IPS-18a (cell line): ENCODE measurements around the gene PCBP3.
"Not testable (repeated sequence)": the region's sequence is repeated elsewhere in the genome, so short reads cannot be mapped to it uniquely, and the experiment has no call there.

Experiments used
- H3K27ac ChIP-seq: one replicate; pipeline ENCODE4 v1.5.1; 2013; ENCODE audit warnings: low read length
- H3K27me3 ChIP-seq: one replicate; pipeline ENCODE4 v1.6.1; 2013; ENCODE audit warnings: mild to moderate bottlenecking, low read length; ENCODE audit not compliant: control insufficient read depth, insufficient read depth
- H3K36me3 ChIP-seq: one replicate; pipeline ENCODE4 v1.6.1; 2013; ENCODE audit warnings: low read depth, low read length; ENCODE audit not compliant: control insufficient read depth
- H3K4me1 ChIP-seq: one replicate; pipeline ENCODE4 v1.6.1; 2013; ENCODE audit warnings: low read depth, low read length; ENCODE audit not compliant: control insufficient read depth
- H3K4me3 ChIP-seq: one replicate; pipeline ENCODE4 v1.5.1; 2013; ENCODE audit warnings: low read length
- H3K9ac ChIP-seq: one replicate; pipeline ENCODE4 v1.6.1; 2013; ENCODE audit warnings: mild to moderate bottlenecking, low read length, moderate library complexity
- H3K9me3 ChIP-seq: one replicate; pipeline ENCODE4 v1.6.1; 2013; ENCODE audit warnings: low read depth, low read length; ENCODE audit not compliant: control insufficient read depth

PCBP3 gene

GRCh38 chr21:45706299-45706698 is 62.8 kb downstream of the PCBP3 start:
- Histone ChIP-seq H3K27ac (no peak overlapping the region), H3K4me1 (no peaks in the 10 kb centered on the region), H3K9me3 (no peaks in the 10 kb centered on the region), H3K36me3 (no peaks in the 10 kb centered on the region), H3K4me3 (no peak overlapping the region), H3K27me3 (no peaks in the 10 kb centered on the region), H3K9ac (no peak overlapping the region)

- Histone ChIP-seq H3K4me3 (no peak overlapping the region), H3K27ac (no peak overlapping the region), H3K9ac (no peak overlapping the region), H3K4me1 (no peaks in the 10 kb centered on the region), H3K36me3 (no peaks in the 10 kb centered on the region), H3K9me3 (no peaks in the 10 kb centered on the region), H3K27me3 (no peaks in the 10 kb centered on the region)
These were observed 65.6 kb downstream of the PCBP3 start for GRCh38 chr21:45709173-45709572.

GRCh38 chr21:45709696-45710268 is 66.3 kb downstream of the PCBP3 start:
- no peak overlapping the region for H3K27ac ChIP-seq
- no peaks in the 10 kb centered on the region for H3K36me3 ChIP-seq
- H3K9me3 ChIP-seq: no peaks in the 10 kb centered on the region
- H3K4me1 ChIP-seq: no peaks in the 10 kb centered on the region
- no peak overlapping the region for H3K9ac ChIP-seq
- no peaks in the 10 kb centered on the region for H3K27me3 ChIP-seq
- no peak overlapping the region for H3K4me3 ChIP-seq

- not testable (repeated sequence) for H3K4me3 ChIP-seq, H3K4me1 ChIP-seq, H3K9ac ChIP-seq, H3K27ac ChIP-seq, H3K36me3 ChIP-seq, H3K9me3 ChIP-seq, H3K27me3 ChIP-seq
These were observed 66.8 kb downstream of the PCBP3 start for GRCh38 chr21:45710306-45710705.

- H3K9me3 ChIP-seq: no peaks in the 10 kb centered on the region
- no peaks in the 10 kb centered on the region for H3K27me3 ChIP-seq
- H3K36me3 ChIP-seq: no peaks in the 10 kb centered on the region
- no peak overlapping the region for H3K4me3 ChIP-seq
- no peak overlapping the region for H3K27ac ChIP-seq
- H3K4me1 ChIP-seq: no peaks in the 10 kb centered on the region
- H3K9ac ChIP-seq: no peak overlapping the region
These were observed 70.1 kb downstream of the PCBP3 start for GRCh38 chr21:45713613-45714012.

- no peak overlapping the region for H3K4me3 ChIP-seq
- H3K27ac ChIP-seq: no peak overlapping the region
- no peaks in the 10 kb centered on the region for H3K27me3 ChIP-seq
- H3K9ac ChIP-seq: no peak overlapping the region
- no peaks in the 10 kb centered on the region for H3K4me1 ChIP-seq
- H3K9me3 ChIP-seq: no peaks in the 10 kb centered on the region
- H3K36me3 ChIP-seq: no peaks in the 10 kb centered on the region
These were observed 71.9 kb downstream of the PCBP3 start for GRCh38 chr21:45715441-45715840.

- Histone ChIP-seq H3K36me3 (no peaks in the 10 kb centered on the region), H3K27me3 (no peaks in the 10 kb centered on the region), H3K9ac (no peak overlapping the region), H3K9me3 (no peaks in the 10 kb centered on the region), H3K4me1 (no peaks in the 10 kb centered on the region), H3K27ac (no peak overlapping the region), H3K4me3 (no peak overlapping the region)
These were observed 74.9 kb downstream of the PCBP3 start for GRCh38 chr21:45718413-45718812.

GRCh38 chr21:45719177-45719802 is 75.8 kb downstream of the PCBP3 start:
- Histone ChIP-seq H3K27me3 (no peaks in the 10 kb centered on the region), H3K4me1 (no peaks in the 10 kb centered on the region), H3K9me3 (no peaks in the 10 kb centered on the region), H3K4me3 (no peak overlapping the region), H3K36me3 (no peaks in the 10 kb centered on the region), H3K9ac (no peak overlapping the region), H3K27ac (no peak overlapping the region)

- H3K9ac ChIP-seq, H3K27ac ChIP-seq, H3K36me3 ChIP-seq, H3K9me3 ChIP-seq, H3K27me3 ChIP-seq, H3K4me1 ChIP-seq, H3K4me3 ChIP-seq: not testable (repeated sequence)
These were observed 76.7 kb downstream of the PCBP3 start for GRCh38 chr21:45720204-45720603.

- no peaks in the 10 kb centered on the region for H3K27me3 ChIP-seq
- H3K9ac ChIP-seq: no peak overlapping the region
- no peaks in the 10 kb centered on the region for H3K36me3 ChIP-seq
- H3K9me3 ChIP-seq: no peaks in the 10 kb centered on the region
- H3K4me1 ChIP-seq: no peaks in the 10 kb centered on the region
- H3K4me3 ChIP-seq: no peak overlapping the region
- H3K27ac ChIP-seq: no peak overlapping the region
These were observed 78.1 kb downstream of the PCBP3 start for GRCh38 chr21:45721671-45722070.

GRCh38 chr21:45723049-45723958 is 79.8 kb downstream of the PCBP3 start:
- no peaks in the 10 kb centered on the region for H3K4me1 ChIP-seq
- H3K9ac ChIP-seq: no peak overlapping the region
- no peaks in the 10 kb centered on the region for H3K9me3 ChIP-seq
- no peaks in the 10 kb centered on the region for H3K27me3 ChIP-seq
- no peak overlapping the region for H3K4me3 ChIP-seq
- H3K27ac ChIP-seq: no peak overlapping the region
- H3K36me3 ChIP-seq: no peaks in the 10 kb centered on the region
